Measurements from ENCODE around the gene NCDN.

GRCh38 chr1:35574655-35575415 is 17.2 kb downstream of the NCDN start:
- TF ChIP-seq CTCF (conservative IDR thresholded peaks at IDR 0.05) (no peak), ZFX (IDR thresholded peaks at IDR 0.05) (peak; percentile 35; the same call in 1 of the 2 replicates)

Data from C4-2B (cell line).